Stimulated activated CD8-positive, alpha-beta memory T cell treated with anti-CD3 and anti-CD28 coated beads, Interleukin-7, amount 100 ng/mL, for 4 hours (primary cell): ENCODE measurements around the gene LY9.
"Not testable (repeated sequence)": the region's sequence is repeated elsewhere in the genome, so short reads cannot be mapped to it uniquely, and the experiment has no call there.

Experiments
- DNase-seq, 2 donors: peaks; one replicate each; pipeline ENCODE4 v3.0.0-alpha.2; 2020; ENCODE audit warnings: low read depth in 2 of 2

The LY9 gene

DNA sequence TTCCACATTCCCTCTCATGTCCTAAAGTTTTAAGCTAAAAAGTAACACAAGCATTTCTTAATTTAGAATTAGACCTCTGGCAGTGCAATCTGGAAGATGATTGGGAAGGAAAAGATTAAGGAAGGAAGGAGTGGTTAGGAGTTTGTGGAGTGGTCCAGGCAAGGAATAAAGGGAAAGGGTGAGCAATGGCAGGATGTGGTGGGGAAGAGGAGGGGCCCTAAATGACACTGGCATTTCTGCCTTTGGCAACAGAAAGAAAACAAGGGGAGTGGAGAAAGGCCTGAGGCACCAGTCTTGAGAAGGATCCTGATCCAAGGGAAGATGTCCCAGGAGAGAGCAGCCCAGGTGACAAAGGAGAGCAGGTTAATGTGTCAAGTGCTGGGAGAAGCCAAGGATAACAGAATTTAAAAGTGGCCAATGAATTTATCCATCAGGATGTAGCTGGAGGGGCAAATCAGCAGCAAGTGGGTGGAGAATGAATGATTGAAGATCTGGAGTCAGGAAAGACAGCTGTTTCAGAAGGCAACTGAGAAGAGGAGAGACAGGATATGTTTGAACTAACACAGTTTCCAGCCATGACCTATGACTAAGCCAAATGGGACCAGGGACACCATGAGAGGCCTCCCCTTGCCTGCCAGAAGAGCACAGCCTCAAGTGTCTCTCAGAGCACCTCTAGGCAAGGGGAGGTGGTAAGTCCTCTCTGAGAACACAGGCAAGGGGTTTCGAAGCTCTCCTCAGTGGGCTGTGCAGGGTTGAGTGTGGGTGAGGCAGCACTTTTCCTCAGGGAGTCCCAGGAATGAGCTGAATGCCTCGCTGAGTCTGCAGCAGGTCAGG is 20.9 kb upstream of the LY9 start:
- no peak for DNase-seq

DNA sequence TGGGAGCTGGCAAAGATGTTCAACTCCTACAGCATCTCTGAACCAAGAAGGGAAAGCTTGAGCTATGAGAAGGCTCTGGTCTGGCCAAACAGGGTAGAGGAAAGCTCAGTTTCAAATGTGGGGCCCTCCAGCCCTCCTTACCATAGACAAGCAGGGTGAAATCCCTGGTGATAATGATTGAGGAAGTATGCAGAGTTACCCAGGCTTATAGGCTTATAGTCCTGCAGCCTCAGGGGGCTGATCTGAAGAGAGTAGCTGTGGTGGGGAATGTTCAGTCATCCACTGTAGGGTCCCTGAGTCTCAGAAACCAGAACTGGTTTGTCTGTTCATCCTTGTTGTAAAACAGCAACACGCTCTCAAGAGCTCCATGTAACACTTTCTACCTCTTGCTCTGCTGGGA is 19.8 kb upstream of the LY9 start:
- no peak for DNase-seq

DNA sequence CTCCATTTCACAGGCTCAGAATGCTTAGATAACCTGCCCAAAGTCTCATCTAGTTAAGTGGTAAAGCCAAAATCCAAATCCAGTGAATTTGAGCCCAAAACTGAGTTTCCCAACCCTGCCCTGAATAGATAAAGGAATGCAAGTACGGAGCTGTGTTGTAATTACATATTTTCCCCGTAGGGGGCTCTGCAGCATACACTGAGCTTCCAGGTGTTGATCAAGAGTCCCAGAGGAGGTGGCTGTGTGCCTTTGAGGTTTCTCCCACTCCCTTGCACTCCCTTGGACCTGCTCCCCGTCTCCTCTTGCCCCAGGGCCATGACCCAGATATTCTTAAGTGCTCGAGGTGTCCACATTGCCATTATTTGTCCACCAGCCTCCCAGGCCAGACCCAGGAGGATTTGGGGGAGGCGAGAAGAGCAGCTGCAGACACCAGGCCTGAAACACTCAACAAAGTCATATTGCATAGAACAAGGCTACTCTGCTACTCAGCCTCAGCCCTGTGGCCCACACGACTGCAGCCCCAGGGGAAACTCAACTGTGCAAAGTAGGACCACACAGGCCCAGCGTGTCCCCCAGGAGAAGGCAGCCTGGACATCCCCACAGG is 18.4 kb upstream of the LY9 start:
- no peak for DNase-seq

DNA sequence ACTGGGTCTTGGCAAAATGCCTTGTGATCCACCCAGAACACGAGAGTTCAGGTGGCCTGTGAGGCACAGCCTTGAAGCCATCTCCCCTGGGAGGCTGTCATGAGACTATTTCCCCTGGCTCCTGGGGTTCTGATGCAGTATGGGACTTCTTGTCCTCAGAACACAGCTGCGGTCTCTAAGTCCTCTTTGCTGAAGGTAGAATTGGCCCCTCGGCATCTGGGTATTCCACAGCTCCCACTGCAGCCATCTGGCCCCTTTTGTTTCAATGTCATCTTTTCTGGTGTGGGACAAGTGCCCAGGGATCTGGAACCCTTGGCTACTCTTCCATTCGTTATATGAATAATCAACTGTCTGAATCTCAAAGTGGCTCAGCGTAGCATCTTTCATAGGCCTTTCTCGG is 17.0 kb upstream of the LY9 start:
- no peak for DNase-seq

DNA sequence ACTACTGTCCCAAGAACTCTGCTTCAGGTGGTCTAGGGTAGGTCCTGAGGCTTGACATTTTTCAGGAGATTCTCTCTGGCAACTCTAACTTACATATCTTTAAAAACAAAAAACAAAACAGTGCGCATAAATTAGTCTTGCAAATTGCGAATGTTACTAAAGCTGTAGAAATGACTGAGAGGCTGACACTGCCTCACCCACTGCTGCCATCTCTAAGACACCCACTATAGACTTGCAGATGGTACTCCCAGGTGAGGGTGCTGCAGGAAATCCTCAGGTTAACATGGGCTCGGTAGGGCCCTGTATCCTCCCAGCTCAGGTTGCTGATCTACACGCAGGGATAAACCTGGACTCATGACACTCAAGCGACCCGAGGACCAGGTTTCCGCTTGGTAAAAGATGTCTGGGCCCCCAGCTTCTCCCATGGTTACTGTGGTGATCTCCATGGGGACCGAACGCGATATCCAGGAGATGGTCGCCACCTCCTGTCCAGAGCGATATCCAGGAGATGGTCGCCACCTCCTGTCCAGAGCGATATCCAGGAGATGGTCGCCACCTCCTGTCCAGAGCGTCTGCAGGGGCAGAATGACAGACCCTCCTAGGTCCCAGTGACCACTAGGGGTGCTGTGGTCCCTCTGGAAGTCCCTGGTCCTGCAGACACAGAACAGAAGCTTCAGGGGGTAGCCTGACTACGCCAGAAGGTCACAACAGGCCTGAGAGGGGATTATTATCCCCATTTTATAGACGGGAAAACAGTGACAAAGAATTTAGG is 16.2 kb upstream of the LY9 start:
- no peak for DNase-seq

DNA sequence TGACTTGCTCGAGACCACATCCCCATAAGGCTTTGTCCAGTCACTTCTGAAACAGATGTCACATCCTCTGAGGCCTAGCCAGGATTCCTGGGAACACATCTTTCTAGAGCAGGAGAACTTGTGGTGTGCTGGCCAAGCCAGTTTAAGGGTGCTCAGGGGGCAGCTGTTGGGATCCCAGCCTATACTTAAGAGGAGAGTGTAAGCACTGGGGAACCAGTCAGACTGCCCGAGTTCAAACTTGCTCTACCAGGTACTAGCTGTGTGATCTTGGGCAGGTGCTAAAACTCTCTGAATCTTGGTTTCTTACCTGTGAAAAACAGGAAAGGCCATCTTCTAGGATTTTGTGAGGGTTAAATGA is 15.6 kb upstream of the LY9 start:
- DNase-seq: no peak

DNA sequence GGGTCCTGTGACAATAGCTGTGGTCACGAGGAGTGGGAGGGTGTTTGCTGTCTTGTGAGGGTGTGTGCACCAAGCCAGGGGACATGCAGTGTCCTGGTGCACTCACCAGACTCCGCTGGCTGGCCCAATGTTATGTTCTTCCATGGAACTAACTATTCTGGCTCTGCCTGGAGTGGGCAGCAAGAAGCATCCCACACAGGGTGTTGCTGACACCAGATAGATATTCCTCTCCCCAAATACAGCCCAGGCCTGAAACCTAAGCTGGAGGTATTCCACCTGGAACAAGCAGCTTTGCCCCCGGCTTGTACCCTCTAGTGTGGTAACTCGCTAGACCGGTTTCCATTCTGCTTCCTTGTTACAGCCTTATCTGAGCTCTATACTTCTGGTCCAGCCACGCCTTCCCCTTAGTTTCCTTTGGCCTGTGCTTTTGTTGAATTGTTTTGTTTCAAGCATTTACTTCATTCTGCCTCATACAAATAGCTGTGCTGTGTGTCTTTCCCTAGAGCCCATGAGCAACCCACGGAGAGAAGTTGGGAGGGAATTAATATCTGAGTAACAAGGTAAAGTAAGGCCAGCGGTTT is 14.7 kb upstream of the LY9 start:
- no peak for DNase-seq

DNA sequence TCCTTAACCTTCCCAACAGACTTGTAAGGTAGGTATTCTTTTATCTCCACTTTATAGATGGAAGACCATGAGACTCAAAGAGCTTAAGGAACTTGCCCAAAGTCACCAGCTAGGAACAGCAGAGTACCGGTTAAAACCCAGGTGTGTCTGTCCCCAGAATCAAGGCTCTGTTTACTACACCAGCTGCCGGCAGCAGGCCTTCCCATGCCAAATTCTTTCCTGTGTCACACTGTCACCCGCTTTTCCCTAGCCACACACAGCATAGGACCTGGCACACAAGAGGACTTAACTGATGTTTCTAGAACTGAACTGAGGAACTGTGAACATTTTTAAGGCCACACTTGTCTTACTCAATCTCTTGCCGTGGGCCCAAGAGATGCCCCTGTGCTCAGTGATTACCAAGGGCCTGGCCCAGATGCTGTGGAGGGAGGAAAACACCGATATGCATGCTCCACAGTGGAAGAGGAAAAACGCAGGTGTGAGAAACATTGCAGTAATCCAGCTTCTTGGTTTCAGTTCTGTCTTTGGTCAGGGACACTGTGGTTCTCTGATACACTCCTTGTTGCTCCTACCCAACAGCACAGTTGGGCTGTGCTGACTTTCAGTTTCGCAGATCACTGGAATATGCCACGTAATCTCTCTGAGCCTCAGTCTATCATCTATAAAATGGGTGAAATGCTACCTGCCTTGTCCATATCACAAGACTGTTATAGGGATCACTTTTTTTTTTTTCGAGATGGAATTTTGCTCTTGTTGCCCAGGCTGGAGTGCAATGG is 13.9 kb upstream of the LY9 start:
- no peak for DNase-seq

DNA sequence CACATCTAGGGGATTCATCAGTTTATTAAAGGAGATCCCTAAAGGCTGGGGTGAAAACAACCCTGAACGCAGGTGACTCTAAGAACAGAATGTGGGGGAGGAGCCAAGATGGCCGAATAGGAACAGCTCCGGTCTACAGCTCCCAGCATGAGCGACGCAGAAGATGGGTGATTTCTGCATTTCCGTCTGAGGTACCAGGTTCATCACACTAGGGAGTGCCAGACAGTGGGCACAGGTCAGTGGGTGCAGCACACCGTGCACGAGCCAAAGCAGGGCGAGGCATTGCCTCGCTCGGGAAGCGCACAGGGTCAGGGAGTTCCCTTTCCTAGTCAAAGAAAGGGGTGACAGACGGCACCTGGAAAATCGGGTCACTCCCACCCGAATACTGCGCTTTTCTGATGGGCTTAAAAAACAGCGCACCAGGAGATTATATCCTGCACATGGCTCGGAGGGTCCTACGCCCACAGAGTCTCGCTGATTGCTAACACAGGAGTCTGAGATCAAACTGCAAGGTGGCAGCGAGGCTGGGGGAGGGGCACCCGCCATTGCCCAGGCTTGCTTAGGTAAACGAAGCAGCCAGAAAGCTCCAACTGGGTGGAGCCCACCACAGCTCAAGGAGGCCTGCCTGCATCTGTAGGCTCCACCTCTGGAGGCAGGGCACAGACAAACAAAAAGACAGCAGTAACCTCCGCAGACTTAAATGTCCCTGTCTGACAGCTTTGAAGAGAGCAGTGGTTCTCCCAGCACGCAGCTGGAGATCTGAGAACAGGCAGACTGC is 12.8 kb upstream of the LY9 start:
- not testable (repeated sequence) for DNase-seq

DNA sequence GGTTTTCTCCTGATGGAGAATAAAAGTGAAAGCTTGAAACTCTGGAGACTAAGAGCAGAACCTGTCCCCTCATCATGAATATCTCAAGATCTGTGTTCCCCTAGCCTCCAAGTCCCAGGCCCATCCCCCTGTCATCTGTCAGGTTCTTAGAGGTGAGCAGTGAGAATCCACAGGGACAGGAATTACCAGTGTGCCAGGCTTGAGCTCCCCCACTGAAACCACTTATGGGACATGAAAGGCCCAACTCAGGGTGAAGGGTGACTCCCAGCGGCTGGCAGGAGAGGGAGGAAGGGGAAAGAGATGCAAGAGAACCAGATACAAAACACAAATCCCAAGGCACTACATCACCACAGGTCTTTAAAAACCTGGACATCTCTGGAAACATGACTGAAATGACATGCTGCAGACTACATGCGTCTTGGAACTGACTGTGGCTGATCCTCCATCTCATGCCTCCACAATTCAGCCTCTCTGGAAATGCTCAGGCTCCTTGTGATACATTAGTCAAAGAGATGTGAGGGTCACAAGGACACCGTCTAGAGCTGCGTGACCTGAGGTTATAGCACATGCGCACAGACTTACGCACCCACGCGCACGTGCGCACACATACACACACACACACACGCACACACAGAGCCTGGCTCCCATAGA is 6.8 kb upstream of the LY9 start:
- no peak for DNase-seq

DNA sequence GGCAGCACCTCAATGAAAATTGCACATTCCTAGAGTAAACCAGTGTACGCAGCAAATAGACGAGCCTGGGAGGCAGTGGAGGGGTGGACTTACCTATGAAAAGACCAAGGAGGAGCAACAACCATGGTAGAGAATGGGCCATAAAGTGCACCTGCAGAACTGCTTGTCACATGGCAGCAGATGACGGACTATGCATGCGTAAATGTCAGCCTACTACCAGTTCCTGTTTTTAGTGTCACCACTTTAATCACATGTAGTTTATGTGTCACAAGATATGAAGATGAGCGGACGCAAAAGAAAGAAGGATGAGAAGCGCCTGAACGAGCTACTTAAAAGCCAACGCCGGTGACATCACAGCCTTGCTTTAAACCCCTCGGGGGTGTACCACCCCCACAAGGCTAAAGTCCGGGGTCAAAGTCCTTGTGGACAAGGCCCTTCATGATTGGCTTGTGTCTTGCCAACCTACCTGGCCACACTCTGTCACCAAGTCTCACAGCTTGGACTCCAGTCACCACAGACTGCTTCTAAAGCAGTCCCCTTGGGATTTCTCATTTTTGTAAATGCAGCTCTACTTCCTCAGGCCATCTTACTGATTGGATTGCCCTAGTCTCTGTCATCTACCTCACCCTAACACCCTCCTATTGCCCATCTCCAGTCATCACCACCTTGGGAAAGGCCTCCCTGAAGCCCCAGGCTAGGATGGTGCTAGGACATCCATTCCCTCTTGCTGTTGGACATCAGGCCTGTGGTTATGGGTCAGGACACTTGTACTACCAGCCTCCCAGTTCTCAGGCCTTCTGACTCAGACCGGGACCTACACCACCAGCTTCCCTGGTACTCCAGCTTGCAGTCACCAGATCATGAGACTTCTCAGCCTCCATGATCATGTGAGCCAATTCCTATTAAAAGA is 6.0 kb upstream of the LY9 start:
- DNase-seq: no peak

DNA sequence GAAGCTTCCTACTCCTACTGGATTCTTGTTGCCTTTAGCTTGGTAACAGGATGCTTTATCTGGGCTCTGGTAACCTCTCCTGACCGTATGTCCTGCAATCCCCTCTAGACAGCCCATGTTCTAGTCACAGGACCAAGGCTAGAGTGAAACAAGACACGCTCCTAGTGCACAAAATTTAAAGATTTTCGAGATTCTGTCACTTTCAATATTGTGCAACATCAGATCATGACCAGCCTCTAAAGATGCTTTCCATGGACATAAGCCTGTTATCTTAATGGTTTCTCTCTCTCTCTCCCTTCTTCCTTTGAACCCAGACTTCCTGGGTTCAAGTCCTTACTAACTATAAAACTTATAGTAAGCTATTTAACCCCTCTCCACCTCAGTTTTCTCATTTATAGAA is 1.6 kb upstream of the LY9 start:
- no peak for DNase-seq

DNA sequence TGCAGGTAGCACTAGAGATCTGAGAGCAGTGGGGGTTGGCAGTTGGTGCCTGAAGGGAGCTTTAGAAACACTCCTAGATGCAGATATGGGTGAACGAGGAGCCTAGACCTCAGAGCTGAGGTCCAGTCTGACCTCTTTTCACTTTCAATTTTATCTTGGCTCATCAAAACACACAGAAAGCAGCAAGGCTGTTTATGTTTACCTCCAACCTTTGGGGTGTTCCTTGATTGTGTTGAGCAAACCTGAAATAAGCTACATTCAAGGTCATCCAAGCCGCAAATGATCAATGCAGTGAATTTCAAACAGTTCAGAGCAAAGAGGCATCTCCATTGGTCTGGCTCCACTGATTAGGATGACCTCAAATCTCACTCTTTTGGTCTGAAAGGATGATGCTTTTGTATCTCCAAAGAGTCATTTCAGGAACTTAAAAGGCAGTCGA is 1.3 kb downstream of the LY9 start:
- no peak for DNase-seq

DNA sequence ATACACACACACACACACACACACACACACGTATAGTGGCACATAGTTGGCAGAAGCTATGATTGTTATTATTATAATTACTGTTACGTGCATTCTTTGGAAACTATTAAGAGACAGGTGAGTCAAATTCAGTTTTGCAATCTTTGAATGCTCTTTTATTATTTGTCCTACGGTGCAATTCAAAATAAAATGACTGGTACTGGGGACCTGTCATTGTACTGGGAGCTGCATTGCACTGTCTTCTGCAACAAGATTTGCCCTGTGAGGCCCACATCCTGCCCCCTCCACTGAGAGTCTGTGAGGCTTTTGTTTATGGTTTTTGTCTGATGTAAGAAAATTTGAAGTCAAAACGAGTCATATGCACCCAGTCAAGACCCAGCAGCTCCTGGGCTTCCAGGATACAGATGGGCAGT is 1.9 kb downstream of the LY9 start:
- DNase-seq: peak; percentile 26 to 34

DNA sequence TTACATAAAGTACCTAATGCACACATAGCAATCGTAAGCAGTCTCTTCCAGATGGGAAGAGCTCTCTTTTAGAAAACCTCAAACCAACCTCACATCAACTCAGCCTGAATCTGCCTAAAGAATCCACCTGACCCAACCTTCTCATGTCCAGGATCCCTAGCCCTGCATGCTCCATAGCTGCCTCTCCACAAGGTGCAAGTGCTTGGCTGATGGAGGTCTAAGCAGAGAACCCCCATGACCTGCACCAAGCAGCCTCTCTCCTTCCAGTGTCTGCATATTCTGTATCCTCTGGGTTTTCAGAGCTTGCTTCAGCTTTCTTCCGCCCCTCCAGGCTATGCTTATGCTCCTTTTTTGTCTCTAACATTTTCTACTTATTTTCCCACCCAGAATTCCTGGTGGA is 2.5 kb downstream of the LY9 start:
- DNase-seq: no peak

DNA sequence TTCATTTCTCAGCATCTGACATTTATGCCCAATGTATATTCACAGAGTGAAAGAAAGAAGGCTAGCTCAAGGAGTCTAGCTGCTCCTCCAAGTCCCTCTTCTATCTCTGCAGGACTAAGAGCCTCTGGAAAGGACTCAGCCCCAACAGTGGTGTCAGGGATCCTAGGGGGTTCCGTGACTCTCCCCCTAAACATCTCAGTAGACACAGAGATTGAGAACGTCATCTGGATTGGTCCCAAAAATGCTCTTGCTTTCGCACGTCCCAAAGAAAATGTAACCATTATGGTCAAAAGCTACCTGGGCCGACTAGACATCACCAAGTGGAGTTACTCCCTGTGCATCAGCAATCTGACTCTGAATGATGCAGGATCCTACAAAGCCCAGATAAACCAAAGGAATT is 3.7 kb downstream of the LY9 start:
- no peak for DNase-seq

DNA sequence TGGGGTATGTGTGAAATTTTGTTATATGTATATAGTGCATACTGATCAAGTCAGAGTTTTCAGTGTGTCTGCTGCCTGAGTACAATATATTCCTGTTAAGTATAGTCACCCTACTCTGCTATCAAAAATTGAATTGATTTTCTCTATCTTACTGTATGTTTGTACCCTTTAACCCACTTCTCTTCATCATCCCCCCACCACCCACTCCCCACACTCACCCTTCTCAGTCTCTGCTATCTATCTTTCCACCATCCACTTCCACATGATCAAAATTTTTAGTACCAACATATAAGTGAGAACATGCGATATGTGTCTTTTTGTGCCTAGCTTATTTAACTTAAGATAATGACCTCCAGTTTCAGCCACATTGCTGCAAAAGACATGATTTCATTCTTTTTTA is 4.2 kb downstream of the LY9 start:
- no peak for DNase-seq

DNA sequence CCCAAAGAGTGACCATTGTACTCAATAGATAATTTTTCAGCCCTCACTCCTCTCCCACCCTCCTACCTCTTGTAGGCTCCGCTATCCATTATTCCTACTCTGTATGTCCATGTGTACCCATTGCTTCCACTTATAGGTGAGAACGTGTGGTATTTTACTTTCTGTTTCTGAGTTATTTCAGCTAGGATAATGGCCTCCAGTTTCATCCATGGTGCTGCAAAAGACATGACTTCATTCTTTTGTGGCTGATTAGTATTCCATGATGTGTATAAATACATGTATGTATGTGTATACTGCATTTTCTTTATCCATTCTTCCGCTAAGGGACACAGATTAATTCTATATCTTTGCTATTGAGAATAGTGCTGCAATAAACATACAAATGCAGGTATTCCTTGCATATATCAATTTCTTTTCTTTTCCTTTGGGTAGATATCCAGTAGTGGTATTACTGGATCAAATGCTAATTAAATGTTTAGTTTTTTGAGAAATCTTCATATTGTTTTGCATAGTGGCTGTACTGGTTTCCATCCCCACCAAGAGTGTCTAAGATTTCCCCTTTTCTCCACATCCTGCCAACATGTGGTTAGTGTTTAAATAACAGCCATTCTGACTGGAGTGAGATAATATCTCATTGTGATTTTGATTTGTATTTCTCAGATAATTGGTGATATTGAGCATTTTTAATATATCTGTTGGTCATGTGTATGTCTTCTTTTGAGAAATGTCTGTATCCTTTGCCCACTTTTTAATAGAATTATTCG is 4.9 kb downstream of the LY9 start:
- no peak for DNase-seq
